HCT116 (cell line): ENCODE results near the gene STC2. TPM values are rescaled to one million over a fixed set of nuclear protein-coding genes. Genes with fewer than 3 reads are reported as not detected.
"Not testable (repeated sequence)": the region's sequence is repeated elsewhere in the genome, so short reads cannot be mapped to it uniquely, and the experiment has no call there.

Experiments
- ATAC-seq: fragments of 200-7000 bp; cut with Tn5 transposase; 2 replicates; pipeline ENCODE4 v1.9.1; 2020; ENCODE audit warnings: mild to moderate bottlenecking, moderate library complexity
- BruUV-seq: library from RNA; stranded (reverse); fragments of 400-500 nt; replicated peaks from 2 replicates; lab custom pipeline; 2021; lab: Mats Ljungman, UMichigan
- CTCF ChIA-PET: fragments of 300-600 bp; sonication (Branson Sonifier 250); formaldehyde crosslinking; loops from one replicate; lab custom pipeline; 2021; ENCODE audit warnings: antibody characterized with exemption; lab: Charles Lee
- POLR2A ChIA-PET: fragments of 300-600, 350-600 bp; sonication (Branson Sonifier 250); formaldehyde crosslinking; loops from one replicate; lab custom pipeline; 2021; ENCODE audit warnings: antibody characterized with exemption; lab: Charles Lee
- RAD21 ChIA-PET, 2 experiments: fragments of 300-600 bp; sonication (Branson Sonifier 250); formaldehyde crosslinking; loops; one replicate each; lab custom pipeline; 2023; ENCODE audit warnings: low total read pairs in 2 of 2; ENCODE audit not compliant: uncharacterized antibody in 2 of 2, unreplicated experiment in 2 of 2, low non-redundant PET in 1 of 2; lab: Charles Lee
- DNase-seq: peaks from one replicate; pipeline ENCODE4 v3.0.0-alpha.2; 2010; ENCODE audit warnings: low read depth, low spot score
- H2AFZ ChIP-seq: fragments of 200-600 bp; shearing (Covaris generic), sonication (generic); 2 replicates; pipeline ENCODE4 v1.6.1; 2017; ENCODE audit warnings: low read depth, mixed run types, mixed read lengths, antibody characterized with exemption, low read length; ENCODE audit not compliant: poor library complexity, severe bottlenecking
- H3K27ac ChIP-seq: 2 replicates; pipeline ENCODE4 v1.5.1; 2012; ENCODE audit warnings: low read depth, low read length
- H3K27me3 ChIP-seq: fragments of 200-600 bp; sonication (generic); 2 replicates; pipeline ENCODE4 v1.6.1; 2016; ENCODE audit warnings: mixed run types, low read length, mixed read lengths; ENCODE audit not compliant: insufficient read depth
- H3K36me3 ChIP-seq, 2 experiments: fragments of 200-500 bp in 1 of 2; fragments of 200-600 bp in 1 of 2; sonication (Bioruptor generic) in 1 of 2; sonication (generic) in 1 of 2; 2 replicates each; pipeline versions ENCODE4 v1.5.1 to v1.6.1; 2014 to 2016; ENCODE audit warnings: low read length in 2 of 2, inconsistent platforms in 1 of 2, mixed read lengths in 1 of 2, mixed run types in 1 of 2; ENCODE audit not compliant: insufficient read depth in 2 of 2, control insufficient read depth in 1 of 2
- H3K4me1 ChIP-seq, 2 experiments: fragments of 200-600 bp in 1 of 2; sonication (generic) in 1 of 2; 2 replicates each; pipeline versions ENCODE4 v1.5.1 to v1.6.1; 2012 to 2017; ENCODE audit warnings: low read length in 2 of 2, inconsistent platforms in 1 of 2, mild to moderate bottlenecking in 1 of 2, mixed read lengths in 1 of 2, mixed run types in 1 of 2, moderate library complexity in 1 of 2; ENCODE audit not compliant: insufficient read depth in 2 of 2, control insufficient read depth in 1 of 2
- H3K4me2 ChIP-seq: fragments of 200-600 bp; sonication (generic); 2 replicates; pipeline ENCODE4 v1.6.1; 2017; ENCODE audit warnings: mixed run types, low read length, mixed read lengths
- H3K4me3 ChIP-seq, 2 experiments: fragments of 200-600 bp in 1 of 2; sonication (generic) in 1 of 2; replicated peaks in 1 of 2; 2 replicates each; pipeline ENCODE4 v1.5.1; 2011 to 2016; ENCODE audit warnings: low read length in 2 of 2, control low read depth in 1 of 2, low read depth in 1 of 2, mild to moderate bottlenecking in 1 of 2, mixed read lengths in 1 of 2, mixed run types in 1 of 2
- H3K79me2 ChIP-seq: fragments of 200-600 bp; sonication (generic); 2 replicates; pipeline ENCODE4 v1.6.1; 2017; ENCODE audit warnings: mild to moderate bottlenecking, mixed run types, low read length, moderate library complexity, mixed read lengths; ENCODE audit not compliant: insufficient read depth
- H3K9ac ChIP-seq: fragments of 200-600 bp; sonication (generic); 2 replicates; pipeline ENCODE4 v1.6.1; 2016; ENCODE audit warnings: low read length, mixed read lengths
- H3K9me2 ChIP-seq: fragments of 200-600 bp; sonication (generic), shearing (Covaris generic); 2 replicates; pipeline ENCODE4 v1.6.1; 2017; ENCODE audit warnings: mixed run types, mild to moderate bottlenecking, moderate library complexity; ENCODE audit not compliant: insufficient read depth
- H3K9me3 ChIP-seq, 2 experiments: fragments of 200-500 bp in 1 of 2; fragments of 200-600 bp in 1 of 2; sonication (Bioruptor generic) in 1 of 2; sonication (generic) in 1 of 2; 2 replicates each; pipeline ENCODE4 v1.6.1; 2014 to 2017; ENCODE audit warnings: low read length in 2 of 2, mixed read lengths in 2 of 2, inconsistent platforms in 1 of 2, low read depth in 1 of 2, mild to moderate bottlenecking in 1 of 2, mixed run types in 1 of 2, moderate library complexity in 1 of 2; ENCODE audit not compliant: control insufficient read depth in 1 of 2, insufficient read depth in 1 of 2
- H4K20me1 ChIP-seq: fragments of 200-600 bp; sonication (generic), shearing (Covaris generic); 2 replicates; pipeline ENCODE4 v1.6.1; 2017; ENCODE audit warnings: mixed run types, mild to moderate bottlenecking, moderate library complexity; ENCODE audit not compliant: insufficient read depth
- CBX3 ChIP-seq: IDR thresholded peaks from 2 replicates; pipeline ENCODE4 v1.6.1; 2012; ENCODE audit warnings: low read depth
- ELF1 ChIP-seq: IDR thresholded peaks from 2 replicates; pipeline ENCODE4 v1.6.1; 2012; ENCODE audit warnings: low read depth, borderline replicate concordance
- EZH2phosphoT487 ChIP-seq: fragments of 200-600 bp; IDR thresholded peaks from 2 replicates; pipeline ENCODE4 v1.6.1; 2018; ENCODE audit warnings: antibody characterized with exemption, borderline replicate concordance
- JUND ChIP-seq: IDR thresholded peaks from 2 replicates; pipeline ENCODE4 v1.6.1; 2012
- POLR2AphosphoS5 ChIP-seq: IDR thresholded peaks from 2 replicates; pipeline ENCODE4 v1.6.1; 2011; ENCODE audit warnings: mild to moderate bottlenecking, low read depth, low read length, moderate library complexity
- SP1 ChIP-seq: IDR thresholded peaks from 2 replicates; pipeline ENCODE4 v1.6.1; 2012; ENCODE audit warnings: low read depth
- intact Hi-C: fragments of 100-400 bp; cut with micrococcal nuclease; formaldehyde crosslinking; loops from 2 replicates; pipeline ENCODE4 v1.10.0; 2022
- total RNA-seq: library from RNA; stranded (reverse); gene quantifications from one replicate; pipeline ENCODE4 v1.2.1, GENCODE V29; 2021; ENCODE audit not compliant: unreplicated experiment
- TF ChIP-seq, protein P1 (sequence below): IDR thresholded peaks from 2 replicates; pipeline ENCODE4 v1.6.1; 2011; ENCODE audit warnings: mild to moderate bottlenecking, low read length, moderate library complexity; ENCODE audit not compliant: insufficient replicate concordance; ENCODE audit errors: extremely low read depth

STC2 gene
- total RNA-seq, 1 experiment from 2014 or later, result 97.3 TPM

DNA sequence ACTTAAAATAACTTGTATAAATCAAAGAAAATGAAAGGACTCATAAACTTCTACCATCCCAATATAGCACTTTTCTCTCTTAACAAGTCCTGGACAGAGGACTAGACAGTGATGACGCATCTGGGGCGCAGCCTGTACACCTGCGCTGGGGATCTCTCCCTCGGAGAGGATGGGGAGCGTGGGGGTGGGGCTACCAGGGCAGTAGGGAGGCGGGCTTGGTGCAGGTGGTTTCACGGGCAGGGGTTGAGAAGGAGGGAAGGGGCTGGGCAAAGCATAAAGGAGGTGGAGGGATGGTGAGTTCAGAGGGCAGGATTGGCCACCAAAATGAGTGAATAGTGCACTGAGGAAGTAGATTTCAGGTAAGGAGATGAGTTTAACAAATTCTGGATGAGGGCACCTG, 41.1 kb downstream of the STC2 start:
- no peak overlapping the region for H3K9ac ChIP-seq
- RAD21 ChIA-PET, result no interaction called here
- no peak overlapping the region for H3K27ac ChIP-seq
- no peak overlapping the region for H2AFZ ChIP-seq
- H3K4me2 ChIP-seq, result no peak overlapping the region
- no peak for DNase-seq
- no peaks in the 10 kb centered on the region for H3K79me2 ChIP-seq
- intact Hi-C loops, result no loop called here
- no peaks in the 10 kb centered on the region for H3K9me3 ChIP-seq
- no peaks in the 10 kb centered on the region for H4K20me1 ChIP-seq
- no peaks in the 10 kb centered on the region for H3K36me3 ChIP-seq
- CTCF ChIA-PET, result interaction anchor here (1.5 kb wide), 1 partner anchor 45 kb away, joined by 3 read pairs; no protein-coding TSS in a partner anchor
- BruUV-seq, result no TSS peak
- no peak for TF ChIP-seq EZH2phosphoT487
- no peak for TF ChIP-seq JUND
- no peak for TF ChIP-seq POLR2AphosphoS5
- TF ChIP-seq, protein P1, sequence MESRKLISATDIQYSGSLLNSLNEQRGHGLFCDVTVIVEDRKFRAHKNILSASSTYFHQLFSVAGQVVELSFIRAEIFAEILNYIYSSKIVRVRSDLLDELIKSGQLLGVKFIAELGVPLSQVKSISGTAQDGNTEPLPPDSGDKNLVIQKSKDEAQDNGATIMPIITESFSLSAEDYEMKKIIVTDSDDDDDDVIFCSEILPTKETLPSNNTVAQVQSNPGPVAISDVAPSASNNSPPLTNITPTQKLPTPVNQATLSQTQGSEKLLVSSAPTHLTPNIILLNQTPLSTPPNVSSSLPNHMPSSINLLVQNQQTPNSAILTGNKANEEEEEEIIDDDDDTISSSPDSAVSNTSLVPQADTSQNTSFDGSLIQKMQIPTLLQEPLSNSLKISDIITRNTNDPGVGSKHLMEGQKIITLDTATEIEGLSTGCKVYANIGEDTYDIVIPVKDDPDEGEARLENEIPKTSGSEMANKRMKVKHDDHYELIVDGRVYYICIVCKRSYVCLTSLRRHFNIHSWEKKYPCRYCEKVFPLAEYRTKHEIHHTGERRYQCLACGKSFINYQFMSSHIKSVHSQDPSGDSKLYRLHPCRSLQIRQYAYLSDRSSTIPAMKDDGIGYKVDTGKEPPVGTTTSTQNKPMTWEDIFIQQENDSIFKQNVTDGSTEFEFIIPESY, result no peak
- no peak for TF ChIP-seq CBX3
- no peak for TF ChIP-seq SP1
- TF ChIP-seq ELF1, result no peak
- TF ChIP-seq, all 23 proteins: peak for 0
- POLR2A ChIA-PET, result interaction anchor here (1.2 kb wide), 1 partner anchor 41 kb away, joined by 4 read pairs; the partner anchor contains the start of gene STC2
- peaks cover 9 to 16% of the 10 kb centered on the region in 2 experiments for H3K4me1 ChIP-seq
- H3K4me3 ChIP-seq, result no peak overlapping the region
- no peak for ATAC-seq
- H3K9me2 ChIP-seq, result no peaks in the 10 kb centered on the region
- H3K27me3 ChIP-seq, result no peaks in the 10 kb centered on the region

GRCh38 chr5:173284343-173284958, 43.8 kb downstream of the STC2 start:
- H3K4me3 ChIP-seq, H3K9me3 ChIP-seq, intact Hi-C loops, H3K9ac ChIP-seq, H4K20me1 ChIP-seq, H3K27ac ChIP-seq, H3K36me3 ChIP-seq, H3K27me3 ChIP-seq, DNase-seq, ATAC-seq, BruUV-seq, H3K9me2 ChIP-seq, H3K79me2 ChIP-seq: not testable (repeated sequence)
- Histone ChIP-seq H3K4me2 (peak overlapping the region; percentile 53), H2AFZ (peak overlapping the region; percentile 50), H3K4me1 (peaks cover 8 to 13% of the 10 kb centered on the region in 2 experiments)
- ChIA-PET POLR2A (interaction anchor here (0.6 kb wide), 1 partner anchor 316 kb away, joined by 4 read pairs; no protein-coding TSS in a partner anchor), CTCF (interaction anchor here (1.0 to 1.3 kb wide), 4 partner anchors 117 to 577 kb away, joined by 3 to 6 read pairs (median 4); partner anchors contain the start of gene ATP6V0E1), RAD21 (interaction anchor here in 1 of 2 experiments (0.9 kb wide), 1 partner anchor 577 kb away, joined by 3 read pairs; no protein-coding TSS in a partner anchor)
